Fibroblast of skin of right quadriceps (primary cell): ENCODE data around the gene MEGF10.

ENCODE experiments used
- DNase-seq: peaks from one replicate; pipeline ENCODE4 v3.0.0-alpha.2; 2013

Gene MEGF10

GRCh38 chr5:127331890-127332649, 41.5 kb downstream of the MEGF10 start:
- no peak for DNase-seq

DNA sequence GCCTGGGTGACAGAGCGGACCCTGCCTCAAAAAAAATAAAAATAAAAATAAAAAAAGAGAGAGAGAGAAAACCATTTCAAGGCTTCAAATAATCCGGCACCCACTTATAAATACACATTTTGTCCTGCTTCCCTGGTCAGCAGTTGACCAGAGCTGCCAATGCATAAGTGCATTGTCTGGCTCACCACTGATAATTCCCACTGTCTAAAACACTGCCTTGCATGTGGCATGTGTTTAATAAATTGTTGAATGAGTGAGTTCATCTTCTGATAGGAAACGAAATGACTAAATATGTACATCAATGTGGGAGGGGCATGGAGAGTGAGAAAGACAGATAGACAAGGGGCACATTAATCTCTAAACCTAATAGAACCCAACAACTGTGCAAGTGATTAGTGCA, 42.9 kb downstream of the MEGF10 start:
- DNase-seq, result no peak

DNA sequence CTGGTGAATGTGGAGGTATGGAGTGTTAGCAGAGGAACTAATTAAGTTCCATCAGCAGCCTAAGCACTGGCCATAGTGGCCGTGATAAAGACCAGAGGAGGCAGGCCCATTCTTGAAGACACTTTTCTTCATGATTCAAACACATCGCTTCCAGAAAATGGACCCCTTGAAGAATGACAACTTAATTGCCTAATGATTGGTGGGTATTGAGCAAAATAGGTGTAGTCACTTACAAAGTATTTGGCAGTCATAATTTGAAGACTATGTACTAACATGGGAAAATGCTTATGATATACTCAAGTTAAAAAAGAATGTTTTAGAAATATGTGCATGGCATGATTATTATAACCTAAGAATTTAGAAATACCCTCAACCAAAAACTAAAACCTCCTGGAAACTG, 44.8 kb downstream of the MEGF10 start:
- DNase-seq, result peak; percentile 42

GRCh38 chr5:127337876-127338275, 47.3 kb downstream of the MEGF10 start:
- no peak for DNase-seq

- no peak for DNase-seq
These were observed 47.9 kb downstream of the MEGF10 start for GRCh38 chr5:127338501-127338900.

GRCh38 chr5:127340606-127341005, 50.0 kb downstream of the MEGF10 start:
- DNase-seq, result no peak

DNA sequence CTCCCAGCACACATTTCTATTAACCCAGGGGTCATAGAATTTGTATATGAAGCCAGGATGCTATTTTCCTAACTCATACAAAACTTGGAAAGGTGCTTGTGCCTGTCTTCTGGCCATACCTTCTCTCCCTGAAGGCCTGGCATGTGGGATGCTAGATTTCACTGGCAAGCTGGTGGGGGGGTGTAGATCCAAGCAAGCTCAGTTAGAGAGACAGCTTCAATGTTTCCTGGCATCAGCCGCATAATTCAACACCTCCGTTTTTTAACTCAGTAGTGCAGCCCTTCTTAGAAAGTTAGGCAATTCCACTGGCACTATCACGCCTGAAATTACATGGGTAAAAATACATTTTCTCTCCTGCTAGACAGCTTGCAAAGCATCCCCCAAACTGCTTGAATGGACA, 51.8 kb downstream of the MEGF10 start:
- DNase-seq, result no peak

- DNase-seq, result no peak
These were observed 52.7 kb downstream of the MEGF10 start for GRCh38 chr5:127343313-127343712.

GRCh38 chr5:127343866-127344265, 53.3 kb downstream of the MEGF10 start:
- no peak for DNase-seq

DNA sequence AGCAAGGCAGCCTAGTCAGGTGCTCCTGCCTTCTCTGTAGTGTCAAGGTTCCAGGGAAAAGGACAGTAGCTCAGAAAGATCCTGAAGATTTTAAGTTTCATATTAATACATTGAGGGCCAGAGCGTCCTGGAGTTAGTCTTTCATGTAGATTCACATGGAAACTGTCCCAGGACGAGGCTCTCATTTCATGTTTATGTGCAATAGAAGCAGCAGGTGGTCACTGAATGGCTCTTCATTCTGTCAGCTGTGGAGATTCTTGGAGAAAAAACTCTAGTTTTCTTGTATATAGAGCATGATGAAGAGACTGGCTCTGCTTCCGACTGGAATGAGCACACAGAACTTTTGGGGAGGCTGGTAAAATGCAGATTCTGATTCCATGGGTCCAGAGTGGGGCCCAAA, 54.3 kb downstream of the MEGF10 start:
- no peak for DNase-seq

- DNase-seq, result peak; percentile 42
These were observed 60.8 kb downstream of the MEGF10 start for GRCh38 chr5:127351418-127351817.

GRCh38 chr5:127352068-127352467, 61.5 kb downstream of the MEGF10 start:
- no peak for DNase-seq

GRCh38 chr5:127353327-127353726, 62.7 kb downstream of the MEGF10 start:
- no peak for DNase-seq

DNA sequence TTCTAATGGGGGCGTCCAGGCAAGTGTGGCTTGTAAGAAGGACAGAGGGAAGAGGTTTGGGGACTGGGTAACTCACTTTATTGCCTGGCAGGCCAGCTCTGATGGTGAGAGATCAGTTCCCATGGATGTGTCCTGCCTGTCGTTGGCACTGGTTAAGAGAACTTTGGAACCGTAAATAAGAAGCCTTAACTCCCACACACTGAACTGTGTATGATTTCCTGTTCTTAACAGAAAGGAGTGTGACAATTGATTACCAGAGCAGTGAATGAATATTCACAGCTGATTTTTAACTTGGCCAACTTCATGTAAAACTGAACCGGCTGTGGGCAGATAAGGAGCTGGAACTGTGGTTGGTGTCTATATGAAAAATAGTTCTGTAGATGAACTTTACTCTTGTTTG, 63.2 kb downstream of the MEGF10 start:
- no peak for DNase-seq

DNA sequence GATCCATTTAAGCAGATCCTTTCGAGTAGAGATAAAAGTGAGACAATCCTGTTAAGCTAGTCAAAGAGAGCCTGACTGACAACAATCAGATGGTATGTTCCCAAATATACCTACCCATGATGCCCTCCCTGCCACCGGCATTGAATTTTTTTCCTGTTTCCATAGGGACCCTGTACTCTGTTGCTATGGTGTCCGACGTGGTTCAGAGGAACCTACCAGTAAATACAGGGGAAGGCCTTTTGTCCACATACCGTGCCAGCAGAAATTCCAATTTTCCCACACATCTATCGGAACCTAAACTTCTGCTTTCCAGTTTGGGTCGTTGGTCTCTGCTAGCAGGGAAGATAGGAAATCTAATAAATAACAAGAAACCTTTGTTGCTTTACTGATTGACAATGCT, 64.7 kb downstream of the MEGF10 start:
- no peak for DNase-seq

DNA sequence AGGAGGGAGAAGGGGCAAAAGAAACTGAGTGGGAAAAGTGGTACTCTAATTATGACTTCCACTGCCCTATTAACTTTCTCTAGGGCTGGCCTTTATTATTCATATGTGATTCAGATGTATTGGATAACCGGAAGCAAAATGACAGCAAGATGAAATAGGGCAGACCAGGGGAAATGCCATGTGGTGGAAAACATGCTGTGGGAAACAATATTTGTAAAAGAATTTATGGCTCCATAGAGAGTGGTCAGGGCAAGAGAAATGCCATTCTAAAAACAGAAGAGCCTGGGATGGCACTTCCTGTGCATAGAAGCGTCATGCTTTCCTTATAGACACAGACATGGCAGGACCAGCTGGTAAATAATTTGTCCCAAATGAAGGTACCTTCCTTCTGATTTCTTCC, 67.7 kb downstream of the MEGF10 start:
- peak; percentile 75 for DNase-seq

DNA sequence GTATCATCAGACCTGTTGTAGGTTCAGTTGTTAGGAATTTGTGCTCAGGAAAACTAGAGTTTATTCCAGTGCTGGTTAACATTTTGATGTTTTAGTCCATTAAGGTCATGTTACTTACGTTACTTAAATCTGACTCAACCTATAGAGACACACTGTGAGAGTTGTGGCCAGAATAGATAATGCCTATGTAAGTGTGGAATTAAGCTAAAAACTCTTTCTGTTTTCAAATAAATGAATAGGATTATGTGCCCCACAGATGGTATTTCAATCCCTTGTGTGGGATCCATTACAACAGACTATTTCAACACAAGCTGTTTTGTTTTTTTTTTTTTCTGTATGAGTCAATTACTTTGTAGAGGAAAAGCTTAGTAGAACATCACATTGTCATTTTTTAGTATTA, 68.1 kb downstream of the MEGF10 start:
- DNase-seq, result peak; percentile 65

GRCh38 chr5:127359502-127359901, 68.9 kb downstream of the MEGF10 start:
- no peak for DNase-seq

- no peak for DNase-seq
These were observed 72.8 kb downstream of the MEGF10 start for GRCh38 chr5:127363403-127363802.

GRCh38 chr5:127367029-127367428, 76.4 kb downstream of the MEGF10 start:
- no peak for DNase-seq

- no peak for DNase-seq
These were observed 77.4 kb downstream of the MEGF10 start for GRCh38 chr5:127367946-127368465.

DNA sequence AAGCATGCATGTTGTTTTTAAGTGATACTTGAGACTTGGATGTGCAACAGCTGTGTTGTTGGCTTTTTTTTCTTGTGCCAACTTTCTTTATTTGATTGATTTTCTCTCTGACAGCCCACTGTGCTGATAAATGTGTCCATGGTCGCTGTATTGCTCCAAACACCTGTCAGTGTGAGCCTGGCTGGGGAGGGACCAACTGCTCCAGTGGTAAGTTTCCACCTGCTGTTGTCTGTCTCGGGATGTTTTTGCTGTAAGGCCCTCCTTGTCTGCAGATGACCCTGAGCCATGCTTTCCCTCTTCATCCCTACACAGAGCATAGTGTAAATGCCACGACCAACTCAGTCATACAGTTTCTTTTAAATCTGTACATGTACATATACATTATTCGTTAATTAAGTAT, 79.2 kb downstream of the MEGF10 start:
- no peak for DNase-seq

GRCh38 chr5:127370631-127371030, 80.0 kb downstream of the MEGF10 start:
- DNase-seq, result no peak

GRCh38 chr5:127373858-127374491, 83.4 kb downstream of the MEGF10 start:
- DNase-seq, result no peak

DNA sequence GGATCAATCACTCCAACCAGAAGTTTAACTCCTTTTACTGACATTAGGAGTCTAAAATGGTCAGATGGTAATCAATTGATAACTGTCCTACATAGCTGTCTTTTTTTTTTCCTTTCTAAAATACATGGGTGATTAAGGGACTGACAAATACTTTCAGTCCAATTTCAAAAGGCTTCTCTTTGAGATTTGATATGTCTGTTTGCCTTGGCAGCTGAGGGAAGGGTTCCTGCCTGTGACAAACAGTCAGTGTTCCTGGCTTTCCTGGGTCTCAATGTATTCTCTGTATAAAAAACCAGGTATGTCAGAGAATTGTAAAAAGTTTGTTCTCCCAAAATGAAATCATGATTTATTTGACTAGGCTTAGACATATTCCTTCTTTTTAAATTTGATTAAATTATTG, 84.5 kb downstream of the MEGF10 start:
- DNase-seq, result no peak
